Measurements from ENCODE around the gene OR51B6.
"Not testable (repeated sequence)": the region's sequence is repeated elsewhere in the genome, so short reads cannot be mapped to it uniquely, and the experiment has no call there.

Gene OR51B6

DNA sequence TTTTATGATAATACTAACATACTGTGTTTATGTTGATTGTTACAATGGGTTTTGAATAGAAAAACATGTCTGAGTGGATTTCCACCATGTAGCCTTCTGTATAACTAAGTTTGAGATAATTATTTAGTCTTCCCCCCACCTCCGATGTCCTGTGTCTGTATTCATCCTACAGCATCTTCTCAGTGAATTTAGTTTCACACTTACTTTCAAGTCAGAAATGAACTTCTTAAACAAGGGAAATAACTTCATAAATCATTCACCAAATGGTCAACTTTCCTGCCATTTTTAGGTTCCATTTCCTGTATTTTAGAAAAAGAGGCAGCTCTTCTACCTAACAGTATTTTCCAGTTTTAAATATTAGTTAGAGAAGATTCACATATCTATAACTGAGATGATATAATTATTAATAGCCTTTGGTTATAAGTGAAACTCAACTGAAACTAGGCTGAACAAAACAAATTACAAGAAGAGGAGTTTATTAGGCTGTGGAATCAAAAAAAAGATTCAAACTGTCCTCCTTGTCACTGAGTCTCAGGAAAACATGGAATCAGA is 11.5 kb upstream of the OR51B6 start:
- no peak for DNase-seq
- no peaks in the 10 kb centered on the region for H3K27me3 ChIP-seq
- no peak overlapping the region for H3K4me3 ChIP-seq
- TF ChIP-seq, protein P1, sequence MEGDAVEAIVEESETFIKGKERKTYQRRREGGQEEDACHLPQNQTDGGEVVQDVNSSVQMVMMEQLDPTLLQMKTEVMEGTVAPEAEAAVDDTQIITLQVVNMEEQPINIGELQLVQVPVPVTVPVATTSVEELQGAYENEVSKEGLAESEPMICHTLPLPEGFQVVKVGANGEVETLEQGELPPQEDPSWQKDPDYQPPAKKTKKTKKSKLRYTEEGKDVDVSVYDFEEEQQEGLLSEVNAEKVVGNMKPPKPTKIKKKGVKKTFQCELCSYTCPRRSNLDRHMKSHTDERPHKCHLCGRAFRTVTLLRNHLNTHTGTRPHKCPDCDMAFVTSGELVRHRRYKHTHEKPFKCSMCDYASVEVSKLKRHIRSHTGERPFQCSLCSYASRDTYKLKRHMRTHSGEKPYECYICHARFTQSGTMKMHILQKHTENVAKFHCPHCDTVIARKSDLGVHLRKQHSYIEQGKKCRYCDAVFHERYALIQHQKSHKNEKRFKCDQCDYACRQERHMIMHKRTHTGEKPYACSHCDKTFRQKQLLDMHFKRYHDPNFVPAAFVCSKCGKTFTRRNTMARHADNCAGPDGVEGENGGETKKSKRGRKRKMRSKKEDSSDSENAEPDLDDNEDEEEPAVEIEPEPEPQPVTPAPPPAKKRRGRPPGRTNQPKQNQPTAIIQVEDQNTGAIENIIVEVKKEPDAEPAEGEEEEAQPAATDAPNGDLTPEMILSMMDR (IDR thresholded peaks at IDR 0.05), result no peak
- intact Hi-C loops (cut with DNase I; ENCODE audit: low total_unique reads), result no loop called here
- H3K36me3 ChIP-seq, result no peaks in the 10 kb centered on the region
- no peaks in the 10 kb centered on the region for H3K4me1 ChIP-seq
- H3K9me3 ChIP-seq, result no peaks in the 10 kb centered on the region
- H3K27ac ChIP-seq, result no peak overlapping the region

DNA sequence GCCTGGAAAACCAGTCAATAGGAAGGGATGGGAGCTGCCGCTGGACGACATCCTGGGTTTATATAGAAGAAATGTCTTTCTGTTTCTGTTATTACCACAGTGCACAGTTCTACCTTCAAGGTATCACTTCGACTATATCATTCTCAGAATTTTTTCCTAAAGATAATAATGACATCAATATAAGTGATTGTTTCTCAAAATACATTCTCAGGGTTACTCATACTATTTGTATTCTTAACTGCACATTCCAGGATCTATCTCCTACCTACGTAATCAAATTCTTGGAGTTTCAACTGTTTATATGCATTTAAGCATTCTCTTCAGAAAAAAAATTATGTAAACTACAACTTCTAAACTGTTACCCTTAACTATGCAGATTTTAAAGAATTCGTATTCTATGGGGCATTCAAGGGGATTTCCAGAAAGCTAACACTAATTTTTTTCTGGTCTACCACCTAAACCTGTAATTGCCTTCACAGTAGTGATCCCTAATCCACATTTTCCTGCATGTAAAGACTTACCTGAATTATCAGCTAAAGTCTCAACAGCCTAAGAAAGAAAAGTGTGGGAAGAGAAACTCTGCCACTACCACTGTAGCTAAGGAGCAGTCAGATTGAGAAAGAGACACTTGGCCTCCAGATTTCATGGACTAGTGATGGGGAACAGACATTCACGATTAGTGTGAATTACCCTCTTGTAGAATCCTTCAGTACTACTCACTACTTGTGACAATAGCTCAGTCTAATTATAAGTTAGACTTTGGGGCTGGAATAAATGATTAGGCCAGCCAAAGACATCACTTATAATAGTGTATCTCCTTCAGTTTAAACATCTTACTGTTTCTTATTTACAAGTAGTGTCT is 7.6 kb upstream of the OR51B6 start, which contains the start of gene OR51B5:
TSS of gene OR51B5 (minus strand) at position 51 of the 862 bp plus-strand sequence. CDS start at position 51, 0 bp downstream.
- Histone ChIP-seq H3K4me1 (no peaks in the 10 kb centered on the region), H3K4me3 (no peak within 1 kb of the TSS), H3K9me3 (no peaks in the 10 kb centered on the region), H3K36me3 (no peaks in the 10 kb centered on the region), H3K27ac (no peak within 1 kb of the TSS), H3K27me3 (no peaks in the 10 kb centered on the region)
- intact Hi-C loops (cut with DNase I; ENCODE audit: low total_unique reads), result no loop called here
- TF ChIP-seq, protein P1 (IDR thresholded peaks at IDR 0.05), result no peak
- no peak for DNase-seq

DNA sequence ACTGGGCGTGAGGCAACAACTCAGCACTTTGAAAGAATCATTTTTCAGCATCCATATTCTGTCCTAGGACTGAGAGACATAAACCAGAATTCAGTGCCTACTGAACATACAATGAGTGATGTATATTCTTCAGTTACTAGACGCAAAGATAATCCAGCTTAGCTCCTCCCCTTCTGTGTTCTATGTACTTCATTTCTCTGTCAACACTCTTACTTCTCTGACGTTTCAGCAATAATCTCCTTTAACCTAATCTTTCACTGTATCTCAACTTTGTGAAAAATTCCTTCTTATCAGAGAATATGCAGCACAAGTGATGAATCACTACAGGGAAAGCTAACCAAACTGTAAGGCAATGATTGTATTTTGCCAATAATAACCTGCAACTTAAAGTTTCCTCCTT is 5.5 kb upstream of the OR51B6 start:
- H3K27ac ChIP-seq, result no peak overlapping the region
- H3K4me3 ChIP-seq, result no peak overlapping the region
- intact Hi-C loops (cut with DNase I; ENCODE audit: low total_unique reads), result no loop called here
- no peaks in the 10 kb centered on the region for H3K36me3 ChIP-seq
- TF ChIP-seq, protein P1 (IDR thresholded peaks at IDR 0.05), result no peak
- H3K27me3 ChIP-seq, result no peaks in the 10 kb centered on the region
- DNase-seq, result no peak
- no peaks in the 10 kb centered on the region for H3K9me3 ChIP-seq
- H3K4me1 ChIP-seq, result no peaks in the 10 kb centered on the region

DNA sequence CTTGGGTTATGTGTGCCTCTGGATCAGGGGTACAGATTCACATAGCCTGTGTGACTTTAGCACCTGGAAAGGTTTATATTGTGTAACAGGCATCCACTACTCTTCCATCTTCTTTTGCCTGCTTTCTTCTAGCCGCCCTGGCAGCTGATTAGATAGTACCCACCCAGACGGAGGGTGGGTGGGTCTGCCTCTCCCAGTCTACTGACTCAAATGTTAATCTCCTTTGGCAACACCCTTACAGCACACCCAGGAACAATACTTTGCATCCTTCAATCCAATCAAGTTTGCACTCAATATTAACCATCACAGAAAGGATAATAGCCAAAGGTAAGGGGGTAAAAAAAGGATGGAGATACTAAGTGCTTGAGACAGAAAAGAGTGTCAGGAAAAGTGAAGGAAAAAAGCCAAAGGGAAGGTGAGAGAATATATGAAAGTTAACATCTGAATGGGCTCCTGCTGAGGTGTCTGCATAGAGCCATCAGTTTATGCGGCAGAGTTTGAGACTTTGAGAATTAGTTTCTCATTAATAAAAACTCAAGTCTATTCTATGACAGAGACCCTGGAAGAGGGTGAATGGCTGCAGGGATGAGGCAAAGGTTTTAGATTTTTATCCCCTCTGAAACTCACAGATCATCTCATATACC is 2.6 kb upstream of the OR51B6 start:
- Histone ChIP-seq H3K4me3 (no peak overlapping the region), H3K9me3 (no peaks in the 10 kb centered on the region), H3K4me1 (no peaks in the 10 kb centered on the region), H3K27ac (no peak overlapping the region), H3K36me3 (no peaks in the 10 kb centered on the region), H3K27me3 (no peaks in the 10 kb centered on the region)
- intact Hi-C loops (cut with DNase I; ENCODE audit: low total_unique reads), result no loop called here
- DNase-seq, result no peak
- TF ChIP-seq, protein P1 (IDR thresholded peaks at IDR 0.05), result no peak

DNA sequence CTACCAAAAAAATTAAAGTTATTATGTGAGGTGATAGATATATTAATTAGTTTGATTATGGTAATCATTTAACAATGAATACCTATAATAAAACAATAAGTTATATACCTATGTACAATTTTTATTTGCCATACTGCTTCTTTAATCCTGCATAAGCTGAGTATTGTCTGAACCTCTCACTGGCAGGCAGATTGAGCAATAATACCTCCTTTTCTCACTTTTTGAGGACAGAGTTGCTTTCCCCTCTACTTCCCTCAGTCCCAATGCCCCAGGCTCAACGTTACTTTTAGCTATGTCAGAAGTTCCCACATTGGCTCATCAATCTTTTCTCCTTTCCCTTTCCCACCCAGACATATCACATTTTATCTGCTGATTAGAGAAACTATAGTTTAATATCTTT is 1.8 kb upstream of the OR51B6 start:
- Histone ChIP-seq H3K9me3 (no peaks in the 10 kb centered on the region), H3K27me3 (no peaks in the 10 kb centered on the region), H3K4me3 (no peak overlapping the region), H3K27ac (no peak overlapping the region), H3K36me3 (no peaks in the 10 kb centered on the region), H3K4me1 (no peaks in the 10 kb centered on the region)
- intact Hi-C loops (cut with DNase I; ENCODE audit: low total_unique reads), result no loop called here
- TF ChIP-seq, protein P1 (IDR thresholded peaks at IDR 0.05), result no peak
- no peak for DNase-seq

DNA sequence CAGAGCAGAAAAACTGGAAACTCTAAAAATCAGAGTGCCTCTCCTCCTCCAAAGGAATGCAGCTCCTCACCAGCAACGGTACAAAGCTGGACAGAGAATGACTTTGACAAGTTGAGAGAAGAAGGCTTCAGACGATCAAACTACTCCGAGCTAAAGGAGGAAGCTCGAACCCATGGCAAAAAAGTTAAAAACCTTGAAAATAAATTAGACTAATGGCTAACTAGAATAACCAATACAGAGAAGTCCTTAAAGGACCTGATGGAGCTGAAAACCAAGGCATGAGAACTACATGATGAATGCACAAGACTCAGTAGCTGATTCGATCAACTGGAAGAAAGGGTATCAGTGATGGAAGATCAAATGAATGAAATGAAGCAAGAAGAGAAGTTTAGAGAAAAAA is 4.7 kb downstream of the OR51B6 start:
- H3K9me3 ChIP-seq; intact Hi-C loops (cut with DNase I; ENCODE audit: low total_unique reads); H3K4me1 ChIP-seq; DNase-seq; H3K36me3 ChIP-seq; H3K27ac ChIP-seq; H3K4me3 ChIP-seq; H3K27me3 ChIP-seq: not testable (repeated sequence)

All from tibial artery (tissue), 4 donors.